ENCODE data around the gene CPSF4L. TPM values are rescaled to one million over a fixed set of nuclear protein-coding genes. Genes with fewer than 3 reads are reported as not detected.

The CPSF4L gene
- polyA plus RNA-seq, 1 donor (not counting 4 experiments of a cell fraction or from before 2014, with no cell fraction given), result not detected

DNA sequence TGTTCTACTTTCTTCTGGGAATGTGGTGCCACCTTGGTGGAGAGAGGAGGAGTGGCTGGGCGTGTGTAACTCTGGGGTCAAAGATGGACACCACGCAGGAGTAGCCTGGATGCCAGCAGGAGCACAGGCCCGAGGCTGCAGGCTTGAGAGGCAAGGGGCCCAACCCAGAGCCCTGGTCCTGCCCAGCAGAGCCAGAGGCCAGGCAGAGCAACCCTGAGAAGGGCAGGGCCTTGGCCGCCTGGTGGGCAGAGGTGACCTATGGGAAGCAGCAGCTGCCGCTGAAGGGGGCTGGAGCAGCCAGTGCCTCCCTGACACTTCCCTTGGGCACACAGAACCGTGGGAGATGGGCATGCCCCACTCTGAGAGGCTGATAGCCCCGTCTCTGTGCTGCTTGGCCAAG is 18.0 kb upstream of the CPSF4L start:
- Histone ChIP-seq H3K9me1 (ENCODE audit: control insufficient read depth, extremely low read depth, insufficient read depth, low read length) (no peaks in the 10 kb centered on the region), H4K20me1 (ENCODE audit: control insufficient read depth, extremely low read depth, insufficient read depth, low read length) (no peaks in the 10 kb centered on the region), H2AFZ (ENCODE audit: control insufficient read depth, low read length) (no peak overlapping the region), H3K9me3 (ENCODE audit: control insufficient read depth, low read depth, low read length) (no peaks in the 10 kb centered on the region), H3K4me1 (ENCODE audit: control insufficient read depth, extremely low read depth, insufficient read depth, low read length) (peaks cover 5% of the 10 kb centered on the region), H3K36me3 (ENCODE audit: control insufficient read depth in 2 of 2, extremely low read depth in 1 of 2, insufficient read depth in 2 of 2, low read length in 2 of 2) (no peaks in the 10 kb centered on the region), H3K79me2 (ENCODE audit: control insufficient read depth, insufficient read depth, low read length) (no peaks in the 10 kb centered on the region), H3K9ac (ENCODE audit: control insufficient read depth, extremely low read depth, insufficient read depth, low read length) (no peak overlapping the region), H3K4me3 (ENCODE audit: control insufficient read depth in 2 of 3, extremely low read depth in 1 of 3, insufficient read depth in 2 of 3, low read depth in 1 of 3, low read length in 3 of 3) (no peak overlapping the region), H3K27me3 (ENCODE audit: control insufficient read depth, extremely low read depth, insufficient read depth, low read length) (no peaks in the 10 kb centered on the region), H3K4me2 (ENCODE audit: control insufficient read depth, extremely low read depth, insufficient read depth, low read depth, low read length) (no peak overlapping the region), H3K27ac (ENCODE audit: control insufficient read depth, insufficient read depth, low read length) (no peak overlapping the region)
- DNase-seq (ENCODE audit: low read depth, low spot score), result no peak
- dilution Hi-C loops (cut with MboI; ENCODE audit: extremely low pct_ligation_motif_present, low sequenced_read_pairs), result no loop called here
- no peak for FAIRE-seq
- no peak for TF ChIP-seq EZH2 (IDR thresholded peaks at IDR 0.05; ENCODE audit: low read length)
- TF ChIP-seq, protein P1, sequence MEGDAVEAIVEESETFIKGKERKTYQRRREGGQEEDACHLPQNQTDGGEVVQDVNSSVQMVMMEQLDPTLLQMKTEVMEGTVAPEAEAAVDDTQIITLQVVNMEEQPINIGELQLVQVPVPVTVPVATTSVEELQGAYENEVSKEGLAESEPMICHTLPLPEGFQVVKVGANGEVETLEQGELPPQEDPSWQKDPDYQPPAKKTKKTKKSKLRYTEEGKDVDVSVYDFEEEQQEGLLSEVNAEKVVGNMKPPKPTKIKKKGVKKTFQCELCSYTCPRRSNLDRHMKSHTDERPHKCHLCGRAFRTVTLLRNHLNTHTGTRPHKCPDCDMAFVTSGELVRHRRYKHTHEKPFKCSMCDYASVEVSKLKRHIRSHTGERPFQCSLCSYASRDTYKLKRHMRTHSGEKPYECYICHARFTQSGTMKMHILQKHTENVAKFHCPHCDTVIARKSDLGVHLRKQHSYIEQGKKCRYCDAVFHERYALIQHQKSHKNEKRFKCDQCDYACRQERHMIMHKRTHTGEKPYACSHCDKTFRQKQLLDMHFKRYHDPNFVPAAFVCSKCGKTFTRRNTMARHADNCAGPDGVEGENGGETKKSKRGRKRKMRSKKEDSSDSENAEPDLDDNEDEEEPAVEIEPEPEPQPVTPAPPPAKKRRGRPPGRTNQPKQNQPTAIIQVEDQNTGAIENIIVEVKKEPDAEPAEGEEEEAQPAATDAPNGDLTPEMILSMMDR (optimal IDR thresholded peaks at IDR 0.05 in 1 of 3, IDR thresholded peaks at IDR 0.05 in 1 of 3, conservative IDR thresholded peaks at IDR 0.05 in 1 of 3; ENCODE audit: extremely low read depth in 1 of 3, insufficient read depth in 2 of 3, low read length in 3 of 3), result no peak

DNA sequence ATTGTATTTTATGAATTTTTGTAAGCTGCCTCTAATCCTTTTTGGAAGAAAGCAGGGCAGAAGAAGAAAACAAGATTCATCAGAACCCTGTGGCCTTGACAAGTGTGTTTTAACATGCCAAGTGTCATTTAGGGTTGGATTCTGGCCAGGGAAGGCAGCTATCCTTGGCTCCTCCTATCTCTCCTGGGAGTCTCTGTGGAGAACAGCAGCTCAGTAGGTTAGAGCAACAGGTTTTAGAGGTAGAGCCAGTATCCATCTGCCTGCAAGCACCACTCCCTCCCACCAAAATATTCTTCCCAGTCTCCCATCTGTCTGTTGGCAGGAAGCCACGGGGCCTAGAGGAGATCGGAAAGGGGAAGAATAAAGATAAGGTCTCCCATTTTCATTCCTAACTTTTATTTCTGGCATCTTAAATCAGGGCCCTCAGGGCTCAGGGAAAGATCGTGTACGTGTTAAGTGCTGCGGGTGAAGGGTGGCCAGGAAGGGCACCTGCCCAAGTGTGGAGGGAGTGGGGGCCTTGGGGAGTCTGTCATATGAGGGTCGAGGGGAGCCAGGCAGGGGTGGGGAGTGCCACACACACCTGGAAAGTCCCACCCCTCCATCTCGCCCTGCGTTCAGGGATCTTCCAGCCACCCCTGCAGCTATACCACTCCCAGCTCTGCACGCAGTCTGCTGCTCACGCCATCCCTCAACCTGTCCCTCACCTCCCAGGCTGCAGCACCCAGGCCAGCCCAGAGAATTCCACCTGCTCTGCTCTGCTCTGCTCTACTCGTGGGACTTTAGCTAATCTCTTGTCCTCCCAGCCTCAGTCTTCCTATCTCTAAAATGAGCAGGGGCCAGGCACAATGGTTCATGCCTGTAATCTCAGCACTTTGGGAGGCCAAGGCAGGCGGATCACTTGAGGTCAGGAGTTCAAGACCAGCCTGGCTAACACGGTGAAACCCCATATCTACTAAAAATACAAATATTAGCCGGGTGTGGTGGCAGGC is 17.1 kb upstream of the CPSF4L start:
- no peak overlapping the region for H2AFZ ChIP-seq (ENCODE audit: control insufficient read depth, low read length)
- H3K4me1 ChIP-seq (ENCODE audit: control insufficient read depth, extremely low read depth, insufficient read depth, low read length), result peaks cover 5% of the 10 kb centered on the region
- H3K36me3 ChIP-seq (ENCODE audit: control insufficient read depth in 2 of 2, extremely low read depth in 1 of 2, insufficient read depth in 2 of 2, low read length in 2 of 2), result no peaks in the 10 kb centered on the region
- H3K4me2 ChIP-seq (ENCODE audit: control insufficient read depth, extremely low read depth, insufficient read depth, low read depth, low read length), result no peak overlapping the region
- H3K9ac ChIP-seq (ENCODE audit: control insufficient read depth, extremely low read depth, insufficient read depth, low read length), result no peak overlapping the region
- no peaks in the 10 kb centered on the region for H4K20me1 ChIP-seq (ENCODE audit: control insufficient read depth, extremely low read depth, insufficient read depth, low read length)
- H3K9me1 ChIP-seq (ENCODE audit: control insufficient read depth, extremely low read depth, insufficient read depth, low read length), result no peaks in the 10 kb centered on the region
- DNase-seq (ENCODE audit: low read depth, low spot score) (no peak), FAIRE-seq (no peak)
- H3K27ac ChIP-seq (ENCODE audit: control insufficient read depth, insufficient read depth, low read length), result no peak overlapping the region
- no peak for TF ChIP-seq EZH2 (IDR thresholded peaks at IDR 0.05; ENCODE audit: low read length)
- TF ChIP-seq, protein P1 (optimal IDR thresholded peaks at IDR 0.05 in 1 of 3, IDR thresholded peaks at IDR 0.05 in 1 of 3, conservative IDR thresholded peaks at IDR 0.05 in 1 of 3; ENCODE audit: extremely low read depth in 1 of 3, insufficient read depth in 2 of 3, low read length in 3 of 3), result no peak
- no peaks in the 10 kb centered on the region for H3K79me2 ChIP-seq (ENCODE audit: control insufficient read depth, insufficient read depth, low read length)
- H3K9me3 ChIP-seq (ENCODE audit: control insufficient read depth, low read depth, low read length), result no peaks in the 10 kb centered on the region
- no peaks in the 10 kb centered on the region for H3K27me3 ChIP-seq (ENCODE audit: control insufficient read depth, extremely low read depth, insufficient read depth, low read length)
- dilution Hi-C loops (cut with MboI; ENCODE audit: extremely low pct_ligation_motif_present, low sequenced_read_pairs), result no loop called here
- H3K4me3 ChIP-seq (ENCODE audit: control insufficient read depth in 2 of 3, extremely low read depth in 1 of 3, insufficient read depth in 2 of 3, low read depth in 1 of 3, low read length in 3 of 3), result no peak overlapping the region
